KMS-11 (cell line): ENCODE data around the gene LIAS.
A peak's percentile ranks its signal among the peaks of the same experiment; 100 is the strongest.

Experiments used
- H2AFZ ChIP-seq: fragments of 200-600 bp; sonication (generic); 2 replicates; pipeline ENCODE4 v1.6.1; 2016; ENCODE audit warnings: antibody characterized with exemption, mixed run types, low read depth
- H3K27ac ChIP-seq: fragments of 200-600 bp; sonication (generic); 2 replicates; pipeline ENCODE4 v1.6.1; 2016; ENCODE audit warnings: mild to moderate bottlenecking, mixed run types
- H3K27me3 ChIP-seq: fragments of 200-600 bp; sonication (generic); 2 replicates; pipeline ENCODE4 v1.6.1; 2017; ENCODE audit warnings: mild to moderate bottlenecking, low read depth, mixed run types, moderate library complexity; ENCODE audit not compliant: insufficient read depth
- H3K36me3 ChIP-seq: fragments of 200-600 bp; sonication (generic); 2 replicates; pipeline ENCODE4 v1.6.1; 2017; ENCODE audit warnings: mild to moderate bottlenecking, mixed run types; ENCODE audit not compliant: insufficient read depth
- H3K4me1 ChIP-seq: fragments of 200-600 bp; sonication (generic); 2 replicates; pipeline ENCODE4 v1.6.1; 2016; ENCODE audit warnings: mild to moderate bottlenecking, low read depth, mixed run types; ENCODE audit not compliant: poor library complexity, severe bottlenecking
- H3K4me2 ChIP-seq: fragments of 200-600 bp; sonication (generic); 2 replicates; pipeline ENCODE4 v1.7.0; 2016; ENCODE audit warnings: mild to moderate bottlenecking, mixed run types
- H3K4me3 ChIP-seq: fragments of 200-600 bp; sonication (generic); IDR thresholded peaks from 2 replicates; pipeline ENCODE4 v1.6.1; 2017; ENCODE audit warnings: low read depth, low read length, mixed read lengths; ENCODE audit not compliant: insufficient read depth
- H3K79me2 ChIP-seq: fragments of 200-600 bp; sonication (generic); 2 replicates; pipeline ENCODE4 v1.6.1; 2016; ENCODE audit warnings: low read depth, mixed run types; ENCODE audit not compliant: insufficient read depth
- H3K9ac ChIP-seq: fragments of 200-600 bp; sonication (generic); 2 replicates; pipeline ENCODE4 v1.6.1; 2016; ENCODE audit warnings: mild to moderate bottlenecking, mixed run types
- H4K20me1 ChIP-seq: fragments of 200-600 bp; sonication (generic); 2 replicates; pipeline ENCODE4 v1.6.1; 2016; ENCODE audit warnings: mild to moderate bottlenecking, mixed run types; ENCODE audit not compliant: insufficient read depth
- CTCF ChIP-seq: fragments of 200-600 bp; sonication (generic); conservative IDR thresholded peaks from 2 replicates; pipeline ENCODE4 v1.6.1; 2017; ENCODE audit warnings: low read depth, mild to moderate bottlenecking, antibody characterized with exemption, low read length, moderate library complexity, mixed read lengths

The LIAS gene

GRCh38 chr4:39464886-39465501 is 6.1 kb downstream of the LIAS start:
- H3K27ac ChIP-seq: no peak overlapping the region
- no peaks in the 10 kb centered on the region; the same call in 1 of the 2 replicates for H3K79me2 ChIP-seq
- H3K4me3 ChIP-seq: no peak overlapping the region
- H3K36me3 ChIP-seq: no peaks in the 10 kb centered on the region
- H3K27me3 ChIP-seq: no peaks in the 10 kb centered on the region
- no peak overlapping the region for H3K4me2 ChIP-seq
- H3K9ac ChIP-seq: no peak overlapping the region
- H4K20me1 ChIP-seq: no peaks in the 10 kb centered on the region
- no peak overlapping the region for H2AFZ ChIP-seq
- peaks cover 16% of the 10 kb centered on the region for H3K4me1 ChIP-seq
- no peak for TF ChIP-seq CTCF

- TF ChIP-seq CTCF: no peak
- no peak overlapping the region for H3K4me3 ChIP-seq
- no peaks in the 10 kb centered on the region for H4K20me1 ChIP-seq
- no peaks in the 10 kb centered on the region for H3K27me3 ChIP-seq
- H3K9ac ChIP-seq: no peak overlapping the region
- no peaks in the 10 kb centered on the region for H3K79me2 ChIP-seq
- H3K36me3 ChIP-seq: no peaks in the 10 kb centered on the region
- H2AFZ ChIP-seq: no peak overlapping the region
- peaks cover 13% of the 10 kb centered on the region for H3K4me1 ChIP-seq
- no peak overlapping the region for H3K4me2 ChIP-seq
- no peak overlapping the region for H3K27ac ChIP-seq
These were observed 7.9 kb downstream of the LIAS start for GRCh38 chr4:39466747-39467146.

- Histone ChIP-seq H3K79me2 (no peaks in the 10 kb centered on the region), H3K27me3 (no peaks in the 10 kb centered on the region), H3K36me3 (no peaks in the 10 kb centered on the region), H2AFZ (no peak overlapping the region), H3K27ac (no peak overlapping the region), H3K4me1 (peaks cover 13% of the 10 kb centered on the region), H4K20me1 (no peaks in the 10 kb centered on the region), H3K4me2 (no peak overlapping the region), H3K9ac (no peak overlapping the region), H3K4me3 (no peak overlapping the region)
- no peak for TF ChIP-seq CTCF
These were observed 8.6 kb downstream of the LIAS start for GRCh38 chr4:39467464-39467863.

GRCh38 chr4:39469429-39470077 is 10.7 kb downstream of the LIAS start:
- H3K4me2 ChIP-seq: peak overlapping the region; percentile 29; the same call in 1 of the 2 replicates
- H3K27ac ChIP-seq: peak overlapping the region; percentile 18; the same call in 1 of the 2 replicates
- H3K4me3 ChIP-seq: no peak overlapping the region
- no peaks in the 10 kb centered on the region for H3K36me3 ChIP-seq
- no peaks in the 10 kb centered on the region for H3K79me2 ChIP-seq
- H3K27me3 ChIP-seq: no peaks in the 10 kb centered on the region
- H3K4me1 ChIP-seq: peaks cover 13% of the 10 kb centered on the region
- H3K9ac ChIP-seq: no peak overlapping the region
- peak; percentile 82 for TF ChIP-seq CTCF
- H4K20me1 ChIP-seq: no peaks in the 10 kb centered on the region
- H2AFZ ChIP-seq: peak overlapping the region; percentile 35; the same call in 1 of the 2 replicates
